Endothelial cell (in vitro differentiated cells): ENCODE data around the gene R3HDM2. TPM values are rescaled to one million over a fixed set of nuclear protein-coding genes. Genes with fewer than 3 reads are reported as not detected.
A peak's percentile ranks its signal among the peaks of the same experiment; 100 is the strongest.

Experiments
- DNase-seq: peaks from one replicate; pipeline ENCODE4 v3.0.0; 2021; ENCODE audit warnings: low spot score
- H3K27ac Mint-ChIP-seq: one replicate; pipeline ENCODE4 v1.8.0; 2021; ENCODE audit warnings: mixed read lengths, inconsistent platforms; ENCODE audit not compliant: unreplicated experiment
- H3K27me3 Mint-ChIP-seq: one replicate; pipeline ENCODE4 v1.8.0; 2021; ENCODE audit warnings: mild to moderate bottlenecking, moderate library complexity, mixed read lengths, inconsistent platforms; ENCODE audit not compliant: unreplicated experiment
- H3K36me3 Mint-ChIP-seq: one replicate; pipeline ENCODE4 v1.8.0; 2021; ENCODE audit warnings: mild to moderate bottlenecking, low read depth, mixed read lengths, inconsistent platforms; ENCODE audit not compliant: unreplicated experiment
- H3K4me1 Mint-ChIP-seq: one replicate; pipeline ENCODE4 v1.8.0; 2021; ENCODE audit warnings: mild to moderate bottlenecking, mixed read lengths, inconsistent platforms; ENCODE audit not compliant: unreplicated experiment
- H3K4me3 Mint-ChIP-seq: one replicate; pipeline ENCODE4 v1.8.0; 2021; ENCODE audit warnings: mild to moderate bottlenecking, mixed read lengths, inconsistent platforms; ENCODE audit not compliant: unreplicated experiment
- H3K9me3 Mint-ChIP-seq: one replicate; pipeline ENCODE4 v1.8.0; 2021; ENCODE audit warnings: mixed read lengths, inconsistent platforms; ENCODE audit not compliant: unreplicated experiment
- CTCF ChIP-seq: fragments of 200-600 bp; sonication (generic); IDR thresholded peaks from one replicate; pipeline ENCODE4 v1.5.0; 2021; ENCODE audit warnings: antibody characterized with exemption; ENCODE audit not compliant: unreplicated experiment
- total RNA-seq: library from RNA; stranded (reverse); fragmentation: NEBNext Ultra II Directional; extraction: Animal tissue kit (Norgen Biotek cat#: 25700); gene quantifications from one replicate; pipeline ENCODE4 v1.2.1, GENCODE V29; 2021; ENCODE audit not compliant: unreplicated experiment

The R3HDM2 gene
- total RNA-seq, 1 donor from 2014 or later: 39.4 TPM

GRCh38 chr12:57232156-57232756 is 198.6 kb downstream of the R3HDM2 start:
- Mint-ChIP-seq H3K4me1 (peaks cover 25% of the 10 kb centered on the region), H3K4me3 (no peak overlapping the region), H3K9me3 (no peaks in the 10 kb centered on the region), H3K36me3 (peaks cover 21% of the 10 kb centered on the region), H3K27me3 (peaks cover 22% of the 10 kb centered on the region), H3K27ac (no peak overlapping the region)
- no peak for TF ChIP-seq CTCF
- DNase-seq: no peak

- TF ChIP-seq CTCF: no peak
- H3K36me3 Mint-ChIP-seq: peaks cover 21% of the 10 kb centered on the region
- H3K4me1 Mint-ChIP-seq: peaks cover 27% of the 10 kb centered on the region
- peaks cover 20% of the 10 kb centered on the region for H3K27me3 Mint-ChIP-seq
- H3K9me3 Mint-ChIP-seq: no peaks in the 10 kb centered on the region
- no peak overlapping the region for H3K27ac Mint-ChIP-seq
- no peak for DNase-seq
- peak overlapping the region; percentile 96 for H3K4me3 Mint-ChIP-seq
These were observed 199.4 kb downstream of the R3HDM2 start for GRCh38 chr12:57231276-57232021.

DNA sequence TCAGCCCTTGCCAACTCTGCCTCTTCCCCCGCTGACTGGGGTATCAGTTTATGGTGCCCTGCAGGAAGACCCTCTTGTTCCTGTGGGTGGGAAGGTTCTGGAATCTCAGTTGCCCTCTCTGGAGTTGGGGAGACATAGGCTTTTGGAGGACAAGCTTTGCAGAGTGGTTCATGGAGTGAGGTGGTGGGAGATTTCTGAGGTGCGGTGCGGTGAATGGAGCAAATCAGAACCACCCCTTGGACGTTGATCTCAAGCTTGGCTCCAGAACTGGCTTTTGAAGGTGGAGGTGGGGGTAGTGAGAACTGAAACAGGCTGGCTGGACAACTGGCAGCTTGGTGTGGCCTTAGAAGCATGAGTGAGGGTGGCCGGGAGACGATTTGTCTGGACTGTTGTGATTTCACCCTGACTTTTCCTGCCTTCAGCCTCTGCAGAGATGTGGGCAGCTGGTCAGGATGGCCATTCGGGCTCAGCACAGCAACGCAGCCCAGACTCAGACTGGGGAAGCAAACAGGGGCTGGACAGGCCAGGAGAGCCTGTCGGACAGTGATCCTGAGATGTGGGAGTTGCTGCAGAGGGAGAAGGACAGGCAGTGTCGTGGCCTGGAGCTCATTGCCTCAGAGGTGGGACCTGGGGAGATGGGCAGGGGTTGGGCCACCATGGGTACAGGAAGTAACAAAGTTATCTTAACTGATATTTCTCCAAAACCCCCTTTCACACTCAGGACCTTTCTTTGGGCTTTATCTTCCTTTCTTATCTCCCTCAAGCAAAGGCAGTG is 200.3 kb downstream of the R3HDM2 start:
- peak overlapping the region; percentile 96 for H3K4me3 Mint-ChIP-seq
- peaks cover 21% of the 10 kb centered on the region for H3K36me3 Mint-ChIP-seq
- no peak for DNase-seq
- peak overlapping the region; percentile 89 for H3K27ac Mint-ChIP-seq
- H3K4me1 Mint-ChIP-seq: peaks cover 30% of the 10 kb centered on the region
- no peaks in the 10 kb centered on the region for H3K9me3 Mint-ChIP-seq
- H3K27me3 Mint-ChIP-seq: peaks cover 22% of the 10 kb centered on the region
- no peak for TF ChIP-seq CTCF

- peaks cover 22% of the 10 kb centered on the region for H3K27me3 Mint-ChIP-seq
- H3K4me3 Mint-ChIP-seq: peak within 1 kb of the TSS; percentile 96
- DNase-seq: peak; percentile 91
- no peaks in the 10 kb centered on the region for H3K9me3 Mint-ChIP-seq
- H3K4me1 Mint-ChIP-seq: peaks cover 30% of the 10 kb centered on the region
- TF ChIP-seq CTCF: no peak
- peak within 1 kb of the TSS; percentile 89 for H3K27ac Mint-ChIP-seq
- H3K36me3 Mint-ChIP-seq: peaks cover 17% of the 10 kb centered on the region
These were observed 201.0 kb downstream of the R3HDM2 start, which contains the start of gene SHMT2 for GRCh38 chr12:57229634-57230380. TSS of gene SHMT2 (plus strand) at chr12:57229711. CDS start at chr12:57229779, 68 bp downstream.
